Psoas muscle (tissue), 8 donors: ENCODE measurements around the gene SLC8A3. TPM values are rescaled to one million over a fixed set of nuclear protein-coding genes. Genes with fewer than 3 reads are reported as not detected.
A peak's percentile ranks its signal among the peaks of the same experiment; 100 is the strongest.

Source experiments
- ATAC-seq, 4 donors: fragments of 200-7000 bp; cut with Tn5 transposase; one replicate each; pipeline ENCODE4 v1.9.1; 2020; ENCODE audit warnings: moderate library complexity in 3 of 4, mild to moderate bottlenecking in 2 of 4
- DNase-seq, 2 donors: peaks; one replicate each; pipeline ENCODE4 v3.0.0-alpha.2; 2020
- H3K27ac ChIP-seq: fragments of 200-600 bp; one replicate; pipeline ENCODE4 v1.8.0; 2022
- H3K27me3 ChIP-seq, 3 donors: fragments of 200-600 bp in 1 of 3; one replicate each; pipeline versions ENCODE4 v1.6.1 to v1.8.0; 2013 to 2022; ENCODE audit warnings: low read length in 2 of 3, mild to moderate bottlenecking in 2 of 3, moderate library complexity in 1 of 3; ENCODE audit not compliant: insufficient read depth in 3 of 3
- H3K36me3 ChIP-seq, 2 donors: fragments of 200-600 bp in 1 of 2; one replicate each; pipeline versions ENCODE4 v1.6.1 to v1.8.0; 2013 to 2022; ENCODE audit warnings: low read depth in 1 of 2, mild to moderate bottlenecking in 1 of 2, moderate library complexity in 1 of 2; ENCODE audit not compliant: insufficient read depth in 1 of 2
- H3K4me1 ChIP-seq: fragments of 200-600 bp; one replicate; pipeline ENCODE4 v1.8.0; 2022
- H3K4me3 ChIP-seq: fragments of 200-600 bp; one replicate; pipeline ENCODE4 v1.8.0; 2022; ENCODE audit warnings: mild to moderate bottlenecking
- H3K9me3 ChIP-seq: fragments of 200-600 bp; one replicate; pipeline ENCODE4 v1.8.0; 2022
- CTCF ChIP-seq: fragments of 200-600 bp; IDR thresholded peaks from one replicate; pipeline ENCODE4 v1.8.0; 2022; ENCODE audit warnings: antibody characterized with exemption
- whole genome bisulfite sequencing, 3 donors: extraction: QIAGEN DNeasy Blood & Tissue Kit; methylation state at CpG; one replicate each; pipeline versions ENCODE4 v1.1.6 to v1.1.7; 2013; 5-methylcytosine and 5-hydroxymethylcytosine counted together
- intact Hi-C, 2 donors: fragments of 100-400 bp; cut with DNase I; formaldehyde crosslinking; loops; one replicate each; pipeline versions ENCODE4 v1.11.0 to v1.14.2; 2022
- polyA plus RNA-seq, 3 donors: library from polyadenylated mRNA; stranded (reverse); fragments of 200-250 nt; gene quantifications; one replicate each; pipeline ENCODE4 v1.2.3, GENCODE V29; 2013
- total RNA-seq, 4 donors: library from RNA; stranded (reverse); fragmentation: NEBNext Ultra II Directional in 2 of 4; extraction: Animal tissue kit (Norgen Biotek cat#: 25700) in 2 of 4; gene quantifications; one replicate each; pipeline versions ENCODE4 v1.2.1 to v1.2.4, GENCODE V29; 2021 to 2023
- donor health status: healthy with polysubstance abuse.
- donor health status: DM: no; HTN: no; CAD: no; lungs with moderate emphysema.
- donor health status: Bipolar disorder and iron deficiency.
- donor health status: healthy.
- donor health status: DM: yes; HTN: yes; CAD: no.
- donor health status: DM: no; HTN: no; CAD: no.
- donor health status: DM: no; HTN: no; CAD: no.
- donor health status: DM: yes; HTN: yes; CAD: no.

Gene SLC8A3
- total and polyA plus RNA-seq, 7 donors, result 10.8 to 53.6 (median 20.8) TPM

- ATAC-seq (peak in 1 of 4 donors; percentile 52), DNase-seq (no peak)
- intact Hi-C loops, result no loop called here
- TF ChIP-seq CTCF, result no peak
- WGBS, 3 donors, result 54 to 63% (median 61%) methylated on average over 3 of the region's 3 CpGs
- no peak overlapping the region for H3K4me3 ChIP-seq
- H3K4me1 ChIP-seq, result peaks cover 3% of the 10 kb centered on the region
- no peaks in the 10 kb centered on the region for H3K9me3 ChIP-seq
- H3K27me3 ChIP-seq, result no peaks in the 10 kb centered on the region
- no peak overlapping the region for H3K27ac ChIP-seq
- H3K36me3 ChIP-seq, result peaks cover 0 to 8% of the 10 kb centered on the region in 2 donors
Measured at GRCh38 chr14:70108419-70108818, 80.3 kb downstream of the SLC8A3 start.

- TF ChIP-seq CTCF, result no peak
- intact Hi-C loops, result no loop called here
- DNase-seq (no peak), ATAC-seq (no peak)
- Histone ChIP-seq H3K27me3 (no peaks in the 10 kb centered on the region), H3K9me3 (no peaks in the 10 kb centered on the region), H3K4me1 (peaks cover 3% of the 10 kb centered on the region), H3K4me3 (no peak overlapping the region), H3K27ac (no peak overlapping the region), H3K36me3 (peaks cover 0 to 4% of the 10 kb centered on the region in 2 donors)
- 88 to 96% (median 92%) methylated on average over 2 of the region's 2 CpGs for WGBS, 3 donors
Measured at GRCh38 chr14:70107309-70107708, 81.4 kb downstream of the SLC8A3 start.

GRCh38 chr14:70100071-70100470, 88.7 kb downstream of the SLC8A3 start:
- Histone ChIP-seq H3K27ac (peak overlapping the region; percentile 23), H3K36me3 (no peaks in the 10 kb centered on the region), H3K4me3 (no peak overlapping the region), H3K27me3 (no peaks in the 10 kb centered on the region), H3K4me1 (peaks cover 51% of the 10 kb centered on the region), H3K9me3 (no peaks in the 10 kb centered on the region)
- DNase-seq (no peak), ATAC-seq (peak; percentile 82 to 95 (median 90))
- intact Hi-C loops, result no loop called here
- 23 to 31% (median 29%) methylated on average over 3 of the region's 3 CpGs for WGBS, 3 donors
- no peak for TF ChIP-seq CTCF

GRCh38 chr14:70098250-70098809, 90.4 kb downstream of the SLC8A3 start:
- 10 to 19% (median 11%) methylated on average over 6 of the region's 6 CpGs for WGBS, 3 donors
- H3K4me1 ChIP-seq, result peaks cover 65% of the 10 kb centered on the region
- ATAC-seq (peak in 3 of 4 donors; percentile 35 to 55 (median 50)), DNase-seq (no peak)
- TF ChIP-seq CTCF, result no peak
- no peaks in the 10 kb centered on the region for H3K36me3 ChIP-seq
- no peaks in the 10 kb centered on the region for H3K27me3 ChIP-seq
- no peaks in the 10 kb centered on the region for H3K9me3 ChIP-seq
- H3K27ac ChIP-seq, result peak overlapping the region; percentile 23
- intact Hi-C loops, result no loop called here
- H3K4me3 ChIP-seq, result no peak overlapping the region
